GM19455 (cell line): Measurements from ENCODE around the gene DARS1.
"Not testable (repeated sequence)": the region's sequence is repeated elsewhere in the genome, so short reads cannot be mapped to it uniquely, and the experiment has no call there.

Source experiments
- ATAC-seq: cut with Tn5 transposase; IDR thresholded peaks from one replicate; pipeline ENCODE4 v1.9.1; 2021; ENCODE audit not compliant: unreplicated experiment

Gene DARS1

GRCh38 chr2:135985826-135986393, 484 bp upstream of the DARS1 start:
- ATAC-seq, result peak; percentile 56

- peak; percentile 43 for ATAC-seq
These were observed 1.0 kb downstream of the DARS1 start for GRCh38 chr2:135984199-135985017.

GRCh38 chr2:135980434-135981079, 4.9 kb downstream of the DARS1 start:
- ATAC-seq, result no peak

- ATAC-seq, result no peak
These were observed 9.7 kb downstream of the DARS1 start for GRCh38 chr2:135975702-135976101.

GRCh38 chr2:135974036-135974435, 11.4 kb downstream of the DARS1 start:
- no peak for ATAC-seq

GRCh38 chr2:135969655-135970387, 15.6 kb downstream of the DARS1 start:
- no peak for ATAC-seq

- no peak for ATAC-seq
These were observed 19.7 kb downstream of the DARS1 start for GRCh38 chr2:135965756-135966155.

GRCh38 chr2:135964404-135964803, 21.0 kb downstream of the DARS1 start:
- not testable (repeated sequence) for ATAC-seq

- ATAC-seq, result no peak
These were observed 21.6 kb downstream of the DARS1 start for GRCh38 chr2:135963841-135964240.

- peak; percentile 70 for ATAC-seq
These were observed 22.9 kb downstream of the DARS1 start for GRCh38 chr2:135962366-135963123.

- no peak for ATAC-seq
These were observed 24.5 kb downstream of the DARS1 start for GRCh38 chr2:135960656-135961551.

- no peak for ATAC-seq
These were observed 25.3 kb downstream of the DARS1 start for GRCh38 chr2:135960150-135960549.

GRCh38 chr2:135958927-135959326, 26.5 kb downstream of the DARS1 start:
- ATAC-seq, result not testable (repeated sequence)

GRCh38 chr2:135954020-135954601, 31.3 kb downstream of the DARS1 start:
- peak; percentile 55 for ATAC-seq

GRCh38 chr2:135952891-135953290, 32.5 kb downstream of the DARS1 start:
- no peak for ATAC-seq

GRCh38 chr2:135951041-135951583, 34.3 kb downstream of the DARS1 start:
- no peak for ATAC-seq

- no peak for ATAC-seq
These were observed 35.8 kb downstream of the DARS1 start for GRCh38 chr2:135949451-135950234.
